PC-3 (cell line): ENCODE data around the gene PRRX2. TPM values are rescaled to one million over a fixed set of nuclear protein-coding genes. Genes with fewer than 3 reads are reported as not detected.
A peak's percentile ranks its signal among the peaks of the same experiment; 100 is the strongest.

Source experiments
- ATAC-seq: fragments of 200-7000 bp; cut with Tn5 transposase; 2 replicates; pipeline ENCODE4 v1.9.1; 2020; ENCODE audit warnings: mild to moderate bottlenecking, moderate library complexity
- Bru-seq: library from RNA; stranded (reverse); fragments of 400-500 nt; gene quantifications from one replicate; lab custom pipeline; 2021; lab: Mats Ljungman, UMichigan
- BruChase-seq, 2 experiments: library from RNA; stranded (reverse); fragments of 400-500 nt; gene quantifications; one replicate each; lab custom pipeline; 2021; lab: Mats Ljungman, UMichigan
- BruUV-seq: library from RNA; stranded (reverse); fragments of 400-500 nt; replicated peaks from 2 replicates; lab custom pipeline; 2021; lab: Mats Ljungman, UMichigan
- CTCF ChIA-PET: fragments of 300-600 bp; sonication (Branson Sonifier 250); formaldehyde crosslinking; loops from one replicate; lab custom pipeline; 2022; ENCODE audit warnings: antibody characterized with exemption; lab: Charles Lee
- POLR2A ChIA-PET: fragments of 300-600 bp; sonication (Branson Sonifier 250); formaldehyde crosslinking; loops from one replicate; lab custom pipeline; 2022; ENCODE audit warnings: antibody characterized with exemption; ENCODE audit not compliant: unreplicated experiment; lab: Charles Lee
- DNase-seq: peaks from one replicate; pipeline ENCODE4 v3.0.0-alpha.2; 2015
- H2AFZ ChIP-seq: fragments of 300-600 bp; sonication (generic); 2 replicates; pipeline ENCODE4 v1.6.0; 2016; ENCODE audit warnings: antibody characterized with exemption, low read length
- H3F3A ChIP-seq: fragments of 300-600 bp; sonication (generic); one replicate; pipeline ENCODE4 v1.6.0; 2017; ENCODE audit warnings: antibody characterized with exemption, low read length, control low read depth, mild to moderate bottlenecking; ENCODE audit not compliant: unreplicated experiment
- H3K27ac ChIP-seq: fragments of 300-600 bp; sonication (generic); 2 replicates; pipeline ENCODE4 v1.5.1; 2016; ENCODE audit warnings: mild to moderate bottlenecking, low read length
- H3K27me3 ChIP-seq: fragments of 300-600 bp; sonication (generic); 2 replicates; pipeline ENCODE4 v1.6.1; 2016; ENCODE audit warnings: low read length, mixed read lengths
- H3K36me3 ChIP-seq: fragments of 300-600 bp; sonication (generic); 2 replicates; pipeline ENCODE4 v1.6.1; 2016; ENCODE audit warnings: low read depth, mixed run types, low read length, mixed read lengths
- H3K4me1 ChIP-seq: fragments of 300-600 bp; sonication (generic); 2 replicates; pipeline ENCODE4 v1.5.1; 2016; ENCODE audit warnings: low read length; ENCODE audit not compliant: insufficient read depth
- H3K4me2 ChIP-seq: fragments of 300-600 bp; sonication (generic); 2 replicates; pipeline ENCODE4 v1.6.0; 2016; ENCODE audit warnings: low read length
- H3K4me3 ChIP-seq: fragments of 300-600 bp; sonication (generic); 2 replicates; pipeline ENCODE4 v1.5.1; 2016; ENCODE audit warnings: mild to moderate bottlenecking, low read length, mixed read lengths
- H3K79me2 ChIP-seq: fragments of 300-600 bp; sonication (generic); 2 replicates; pipeline ENCODE4 v1.6.1; 2017; ENCODE audit warnings: low read length, mixed read lengths
- H3K9ac ChIP-seq: fragments of 300-600 bp; sonication (generic); 2 replicates; pipeline ENCODE4 v1.6.0; 2016; ENCODE audit warnings: mild to moderate bottlenecking, low read length
- H3K9me2 ChIP-seq: fragments of 300-600 bp; sonication (generic); replicated peaks from 2 replicates; pipeline ENCODE4 v1.6.1; 2016; ENCODE audit warnings: mixed run types, low read length, mixed read lengths
- H3K9me3 ChIP-seq: fragments of 300-600 bp; sonication (generic); 2 replicates; pipeline ENCODE4 v1.6.1; 2016; ENCODE audit warnings: low read length, mixed read lengths
- H4K20me1 ChIP-seq: fragments of 300-600 bp; sonication (generic); 2 replicates; pipeline ENCODE4 v1.6.1; 2016; ENCODE audit warnings: low read length, mixed read lengths
- EZH2 ChIP-seq: fragments of 300-600 bp; sonication (generic); IDR thresholded peaks from one replicate; pipeline ENCODE4 v1.6.1; 2017; ENCODE audit warnings: antibody characterized with exemption, mild to moderate bottlenecking, low read length; ENCODE audit not compliant: unreplicated experiment
- EZH2phosphoT487 ChIP-seq: fragments of 300-600 bp; sonication (generic); IDR thresholded peaks from 2 replicates; pipeline ENCODE4 v1.6.1; 2018; ENCODE audit warnings: mild to moderate bottlenecking, antibody characterized with exemption, low read length, borderline replicate concordance
- intact Hi-C: fragments of 100-400 bp; cut with micrococcal nuclease; formaldehyde crosslinking; loops from 2 replicates; pipeline ENCODE4 v1.9.0; 2023
- long read RNA-seq: library from polyadenylated mRNA; unstranded; transcript quantifications from one replicate; pipeline ENCODE4 v2.0.0, GENCODE V29; 2021; ENCODE audit not compliant: unreplicated experiment
- total RNA-seq: library from RNA; depleted of rRNA; stranded (reverse); fragments of >200 nt; gene quantifications from 2 replicates; pipeline ENCODE4 v1.2.3, GENCODE V29; 2014; rRNA removed
- TF ChIP-seq, protein P1 (sequence below): fragments of 300-600 bp; sonication (generic); conservative IDR thresholded peaks from 2 replicates; pipeline ENCODE4 v1.5.1; 2017; ENCODE audit warnings: antibody characterized with exemption, low read depth, mild to moderate bottlenecking, low read length

The PRRX2 gene
- total RNA-seq (0.47 and 1.3 TPM in 2 replicates), Bru-seq, nascent RNA (percentile 6 among the genes with signal in this experiment), BruChase-seq, experiment 1, labeled RNA remaining after a 6-hour chase (percentile 6 among the genes with signal in this experiment), BruChase-seq, experiment 2, labeled RNA remaining after a 2-hour chase (percentile 9 among the genes with signal in this experiment)
- long read RNA-seq: 0 reads

DNA sequence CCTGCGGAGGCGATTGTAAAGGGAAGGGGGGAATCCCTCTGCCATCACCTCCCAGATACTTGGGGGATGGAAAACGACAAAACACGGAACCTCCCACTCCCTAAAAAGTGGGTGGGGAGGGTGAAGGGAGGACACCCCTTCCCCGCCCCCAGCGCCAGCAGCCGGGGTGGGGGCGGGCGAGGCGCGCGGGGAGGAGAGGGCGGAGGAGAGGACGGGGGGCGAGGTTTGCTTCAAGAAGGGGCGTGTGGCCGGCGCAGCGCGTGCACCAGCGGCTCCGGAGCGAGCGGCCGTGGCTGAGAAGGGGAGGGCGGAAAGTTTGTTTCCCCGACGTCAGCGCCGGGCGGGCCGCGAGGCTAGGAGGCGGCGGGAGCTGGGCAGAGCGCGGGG is at the start of gene PRRX2:
PRRX2 (plus strand) TSS at position 259 of the 387 bp plus-strand sequence. CDS start 221 bp downstream, outside the sequence.
- no TSS peak for BruUV-seq
- ATAC-seq (no peak), DNase-seq (no peak)
- Histone ChIP-seq H3F3A (no peaks in the 10 kb centered on the region), H3K4me3 (no peak within 1 kb of the TSS), H3K9me3 (no peaks in the 10 kb centered on the region), H3K79me2 (no peaks in the 10 kb centered on the region), H3K4me1 (no peaks in the 10 kb centered on the region), H3K9ac (no peak within 1 kb of the TSS), H3K9me2 (no peaks in the 10 kb centered on the region), H2AFZ (no peak within 1 kb of the TSS), H4K20me1 (no peaks in the 10 kb centered on the region), H3K27ac (no peak within 1 kb of the TSS), H3K27me3 (peaks cover 2% of the 10 kb centered on the region; the same call in 1 of the 2 replicates), H3K36me3 (no peaks in the 10 kb centered on the region), H3K4me2 (no peak within 1 kb of the TSS)
- intact Hi-C loops: no loop called here
- TF ChIP-seq EZH2phosphoT487 (no peak), EZH2 (no peak)
- TF ChIP-seq, protein P1, sequence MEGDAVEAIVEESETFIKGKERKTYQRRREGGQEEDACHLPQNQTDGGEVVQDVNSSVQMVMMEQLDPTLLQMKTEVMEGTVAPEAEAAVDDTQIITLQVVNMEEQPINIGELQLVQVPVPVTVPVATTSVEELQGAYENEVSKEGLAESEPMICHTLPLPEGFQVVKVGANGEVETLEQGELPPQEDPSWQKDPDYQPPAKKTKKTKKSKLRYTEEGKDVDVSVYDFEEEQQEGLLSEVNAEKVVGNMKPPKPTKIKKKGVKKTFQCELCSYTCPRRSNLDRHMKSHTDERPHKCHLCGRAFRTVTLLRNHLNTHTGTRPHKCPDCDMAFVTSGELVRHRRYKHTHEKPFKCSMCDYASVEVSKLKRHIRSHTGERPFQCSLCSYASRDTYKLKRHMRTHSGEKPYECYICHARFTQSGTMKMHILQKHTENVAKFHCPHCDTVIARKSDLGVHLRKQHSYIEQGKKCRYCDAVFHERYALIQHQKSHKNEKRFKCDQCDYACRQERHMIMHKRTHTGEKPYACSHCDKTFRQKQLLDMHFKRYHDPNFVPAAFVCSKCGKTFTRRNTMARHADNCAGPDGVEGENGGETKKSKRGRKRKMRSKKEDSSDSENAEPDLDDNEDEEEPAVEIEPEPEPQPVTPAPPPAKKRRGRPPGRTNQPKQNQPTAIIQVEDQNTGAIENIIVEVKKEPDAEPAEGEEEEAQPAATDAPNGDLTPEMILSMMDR: no peak
- CTCF ChIA-PET: no interaction called here
- POLR2A ChIA-PET: no interaction called here

DNA sequence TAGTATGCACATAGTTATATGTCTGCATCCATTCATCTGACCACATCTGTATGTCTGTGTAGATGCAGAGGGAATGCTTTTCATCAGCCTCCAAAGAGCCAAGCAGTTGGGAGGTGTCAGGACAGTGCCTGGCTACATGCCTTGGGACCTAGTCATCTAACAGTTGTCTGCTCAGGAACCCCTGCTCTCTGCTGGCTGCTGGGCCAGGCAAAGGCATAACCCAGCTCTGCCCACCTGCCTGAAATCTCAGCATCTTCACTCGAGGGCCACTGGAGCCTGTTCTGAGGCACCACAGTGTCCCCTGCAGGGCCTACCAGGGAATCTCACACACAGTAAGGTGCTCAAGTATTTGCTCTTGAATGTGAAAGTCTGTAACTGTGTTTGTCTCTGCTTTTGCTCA is 48.3 kb upstream of the PRRX2 start:
- H3K9me3 ChIP-seq: no peaks in the 10 kb centered on the region
- no peak overlapping the region for H3K27ac ChIP-seq

More for the DNA sequence above, 48.3 kb upstream of the PRRX2 start:
- ChIA-PET CTCF (no interaction called here), POLR2A (no interaction called here)
- BruUV-seq: no TSS peak
- no peaks in the 10 kb centered on the region for H3K4me1 ChIP-seq
- H3K27me3 ChIP-seq: no peaks in the 10 kb centered on the region
- TF ChIP-seq, protein P1: peak; percentile 60
- TF ChIP-seq EZH2phosphoT487: no peak
- no peaks in the 10 kb centered on the region for H4K20me1 ChIP-seq
- H3K9me2 ChIP-seq: no peaks in the 10 kb centered on the region
- H2AFZ ChIP-seq: no peak overlapping the region
- H3K36me3 ChIP-seq: no peaks in the 10 kb centered on the region
- H3K4me3 ChIP-seq: no peak overlapping the region
- no peak overlapping the region for H3K9ac ChIP-seq
- no peak overlapping the region for H3K4me2 ChIP-seq
- DNase-seq (peak; percentile 54), ATAC-seq (peak; percentile 65)
- H3F3A ChIP-seq: no peaks in the 10 kb centered on the region
- H3K79me2 ChIP-seq: no peaks in the 10 kb centered on the region
- intact Hi-C loops: no loop called here
